HCT116 (cell line): ENCODE results near the gene GSTM5. TPM values are rescaled to one million over a fixed set of nuclear protein-coding genes. Genes with fewer than 3 reads are reported as not detected.
"Not testable (repeated sequence)": the region's sequence is repeated elsewhere in the genome, so short reads cannot be mapped to it uniquely, and the experiment has no call there.

Experiments
- ATAC-seq: fragments of 200-7000 bp; cut with Tn5 transposase; 2 replicates; pipeline ENCODE4 v1.9.1; 2020; ENCODE audit warnings: mild to moderate bottlenecking, moderate library complexity
- Bru-seq: library from RNA; stranded (reverse); fragments of 400-500 nt; gene quantifications from one replicate; lab custom pipeline; 2021; lab: Mats Ljungman, UMichigan
- BruChase-seq, 2 experiments: library from RNA; stranded (reverse); fragments of 400-500 nt; gene quantifications; one replicate each; lab custom pipeline; 2021; lab: Mats Ljungman, UMichigan
- BruUV-seq: library from RNA; stranded (reverse); fragments of 400-500 nt; replicated peaks from 2 replicates; lab custom pipeline; 2021; lab: Mats Ljungman, UMichigan
- CTCF ChIA-PET: fragments of 300-600 bp; sonication (Branson Sonifier 250); formaldehyde crosslinking; loops from one replicate; lab custom pipeline; 2021; ENCODE audit warnings: antibody characterized with exemption; lab: Charles Lee
- POLR2A ChIA-PET: fragments of 300-600, 350-600 bp; sonication (Branson Sonifier 250); formaldehyde crosslinking; loops from one replicate; lab custom pipeline; 2021; ENCODE audit warnings: antibody characterized with exemption; lab: Charles Lee
- RAD21 ChIA-PET, 2 experiments: fragments of 300-600 bp; sonication (Branson Sonifier 250); formaldehyde crosslinking; loops; one replicate each; lab custom pipeline; 2023; ENCODE audit warnings: low total read pairs in 2 of 2; ENCODE audit not compliant: uncharacterized antibody in 2 of 2, unreplicated experiment in 2 of 2, low non-redundant PET in 1 of 2; lab: Charles Lee
- DNase-seq: peaks from one replicate; pipeline ENCODE4 v3.0.0-alpha.2; 2010; ENCODE audit warnings: low read depth, low spot score
- H2AFZ ChIP-seq: fragments of 200-600 bp; shearing (Covaris generic), sonication (generic); 2 replicates; pipeline ENCODE4 v1.6.1; 2017; ENCODE audit warnings: low read depth, mixed run types, mixed read lengths, antibody characterized with exemption, low read length; ENCODE audit not compliant: poor library complexity, severe bottlenecking
- H3K27ac ChIP-seq: 2 replicates; pipeline ENCODE4 v1.5.1; 2012; ENCODE audit warnings: low read depth, low read length
- H3K27me3 ChIP-seq: fragments of 200-600 bp; sonication (generic); 2 replicates; pipeline ENCODE4 v1.6.1; 2016; ENCODE audit warnings: mixed run types, low read length, mixed read lengths; ENCODE audit not compliant: insufficient read depth
- H3K36me3 ChIP-seq, 2 experiments: fragments of 200-500 bp in 1 of 2; fragments of 200-600 bp in 1 of 2; sonication (Bioruptor generic) in 1 of 2; sonication (generic) in 1 of 2; 2 replicates each; pipeline versions ENCODE4 v1.5.1 to v1.6.1; 2014 to 2016; ENCODE audit warnings: low read length in 2 of 2, inconsistent platforms in 1 of 2, mixed read lengths in 1 of 2, mixed run types in 1 of 2; ENCODE audit not compliant: insufficient read depth in 2 of 2, control insufficient read depth in 1 of 2
- H3K4me1 ChIP-seq, 2 experiments: fragments of 200-600 bp in 1 of 2; sonication (generic) in 1 of 2; 2 replicates each; pipeline versions ENCODE4 v1.5.1 to v1.6.1; 2012 to 2017; ENCODE audit warnings: low read length in 2 of 2, inconsistent platforms in 1 of 2, mild to moderate bottlenecking in 1 of 2, mixed read lengths in 1 of 2, mixed run types in 1 of 2, moderate library complexity in 1 of 2; ENCODE audit not compliant: insufficient read depth in 2 of 2, control insufficient read depth in 1 of 2
- H3K4me2 ChIP-seq: fragments of 200-600 bp; sonication (generic); 2 replicates; pipeline ENCODE4 v1.6.1; 2017; ENCODE audit warnings: mixed run types, low read length, mixed read lengths
- H3K4me3 ChIP-seq, 2 experiments: fragments of 200-600 bp in 1 of 2; sonication (generic) in 1 of 2; replicated peaks in 1 of 2; 2 replicates each; pipeline ENCODE4 v1.5.1; 2011 to 2016; ENCODE audit warnings: low read length in 2 of 2, control low read depth in 1 of 2, low read depth in 1 of 2, mild to moderate bottlenecking in 1 of 2, mixed read lengths in 1 of 2, mixed run types in 1 of 2
- H3K79me2 ChIP-seq: fragments of 200-600 bp; sonication (generic); 2 replicates; pipeline ENCODE4 v1.6.1; 2017; ENCODE audit warnings: mild to moderate bottlenecking, mixed run types, low read length, moderate library complexity, mixed read lengths; ENCODE audit not compliant: insufficient read depth
- H3K9ac ChIP-seq: fragments of 200-600 bp; sonication (generic); 2 replicates; pipeline ENCODE4 v1.6.1; 2016; ENCODE audit warnings: low read length, mixed read lengths
- H3K9me2 ChIP-seq: fragments of 200-600 bp; sonication (generic), shearing (Covaris generic); 2 replicates; pipeline ENCODE4 v1.6.1; 2017; ENCODE audit warnings: mixed run types, mild to moderate bottlenecking, moderate library complexity; ENCODE audit not compliant: insufficient read depth
- H3K9me3 ChIP-seq, 2 experiments: fragments of 200-500 bp in 1 of 2; fragments of 200-600 bp in 1 of 2; sonication (Bioruptor generic) in 1 of 2; sonication (generic) in 1 of 2; 2 replicates each; pipeline ENCODE4 v1.6.1; 2014 to 2017; ENCODE audit warnings: low read length in 2 of 2, mixed read lengths in 2 of 2, inconsistent platforms in 1 of 2, low read depth in 1 of 2, mild to moderate bottlenecking in 1 of 2, mixed run types in 1 of 2, moderate library complexity in 1 of 2; ENCODE audit not compliant: control insufficient read depth in 1 of 2, insufficient read depth in 1 of 2
- H4K20me1 ChIP-seq: fragments of 200-600 bp; sonication (generic), shearing (Covaris generic); 2 replicates; pipeline ENCODE4 v1.6.1; 2017; ENCODE audit warnings: mixed run types, mild to moderate bottlenecking, moderate library complexity; ENCODE audit not compliant: insufficient read depth
- ATF3 ChIP-seq: IDR thresholded peaks from 2 replicates; pipeline ENCODE4 v1.6.1; 2012
- CBX3 ChIP-seq: IDR thresholded peaks from 2 replicates; pipeline ENCODE4 v1.6.1; 2012; ENCODE audit warnings: low read depth
- CEBPB ChIP-seq: IDR thresholded peaks from 2 replicates; pipeline ENCODE4 v1.6.1; 2012; ENCODE audit warnings: low read depth
- EGR1 ChIP-seq: IDR thresholded peaks from 2 replicates; pipeline ENCODE4 v1.6.1; 2012; ENCODE audit warnings: low read depth
- ELF1 ChIP-seq: IDR thresholded peaks from 2 replicates; pipeline ENCODE4 v1.6.1; 2012; ENCODE audit warnings: low read depth, borderline replicate concordance
- EZH2 ChIP-seq: fragments of 200-600 bp; sonication (generic); IDR thresholded peaks from 2 replicates; pipeline ENCODE4 v1.6.1; 2017; ENCODE audit warnings: antibody characterized with exemption, mixed run types
- EZH2phosphoT487 ChIP-seq: fragments of 200-600 bp; IDR thresholded peaks from 2 replicates; pipeline ENCODE4 v1.6.1; 2018; ENCODE audit warnings: antibody characterized with exemption, borderline replicate concordance
- FOSL1 ChIP-seq: IDR thresholded peaks from 2 replicates; pipeline ENCODE4 v1.6.1; 2012; ENCODE audit warnings: low read depth
- JUND ChIP-seq: IDR thresholded peaks from 2 replicates; pipeline ENCODE4 v1.6.1; 2012
- POLR2A ChIP-seq: IDR thresholded peaks from 2 replicates; pipeline ENCODE4 v1.7.0; 2011; ENCODE audit warnings: borderline replicate concordance; ENCODE audit not compliant: insufficient read depth, insufficient read length; ENCODE audit errors: extremely low read depth
- POLR2AphosphoS5 ChIP-seq: IDR thresholded peaks from 2 replicates; pipeline ENCODE4 v1.6.1; 2011; ENCODE audit warnings: mild to moderate bottlenecking, low read depth, low read length, moderate library complexity
- SP1 ChIP-seq: IDR thresholded peaks from 2 replicates; pipeline ENCODE4 v1.6.1; 2012; ENCODE audit warnings: low read depth
- intact Hi-C: fragments of 100-400 bp; cut with micrococcal nuclease; formaldehyde crosslinking; loops from 2 replicates; pipeline ENCODE4 v1.10.0; 2022
- long read RNA-seq: library from polyadenylated mRNA; unstranded; transcript quantifications from one replicate; pipeline ENCODE4 v2.0.0, GENCODE V29; 2021; ENCODE audit not compliant: unreplicated experiment
- polyA plus RNA-seq: library from polyadenylated mRNA; unstranded; fragments of >200 nt; gene quantifications from 2 replicates; pipeline ENCODE4 v1.2.1, GENCODE V29; 2012; ENCODE audit warnings: missing spikeins
- total RNA-seq: library from RNA; stranded (reverse); gene quantifications from one replicate; pipeline ENCODE4 v1.2.1, GENCODE V29; 2021; ENCODE audit not compliant: unreplicated experiment
- TF ChIP-seq, protein P1 (sequence below): IDR thresholded peaks from 2 replicates; pipeline ENCODE4 v1.6.1; 2012; ENCODE audit warnings: low read depth
- TF ChIP-seq, protein P2 (sequence below), 3 experiments: fragments of 200-600 bp in 1 of 3; sonication (generic) in 1 of 3; IDR thresholded peaks in 2 of 3; conservative IDR thresholded peaks in 1 of 3; 2 replicates each; pipeline ENCODE4 v1.5.1; 2012 to 2017; ENCODE audit warnings: low read depth in 2 of 3, low read length in 2 of 3, antibody characterized with exemption in 1 of 3, borderline replicate concordance in 1 of 3, control low read depth in 1 of 3, mild to moderate bottlenecking in 1 of 3, mixed read lengths in 1 of 3, mixed run types in 1 of 3, moderate library complexity in 1 of 3; ENCODE audit not compliant: insufficient read depth in 1 of 3

Gene GSTM5
- total RNA-seq (not detected), Bru-seq, nascent RNA (percentile 10 among the genes with signal in this experiment), BruChase-seq, experiment 1, labeled RNA remaining after a 6-hour chase (percentile 10 among the genes with signal in this experiment), BruChase-seq, experiment 2, labeled RNA remaining after a 2-hour chase (not detected)
- not detected in 2 replicates for polyA plus RNA-seq
- long read RNA-seq, result 0 reads

GRCh38 chr1:109711593-109712320 is at the start of gene GSTM5:
GSTM5 (plus strand) TSS chr1:109712251; CDS start chr1:109712313, 62 bp downstream.
- H3K4me2 ChIP-seq, H3K4me1 ChIP-seq, DNase-seq, H2AFZ ChIP-seq, H4K20me1 ChIP-seq, H3K27ac ChIP-seq, H3K9me3 ChIP-seq, H3K9ac ChIP-seq, POLR2A ChIA-PET, H3K36me3 ChIP-seq, BruUV-seq, ATAC-seq, H3K9me2 ChIP-seq, H3K27me3 ChIP-seq, RAD21 ChIA-PET, H3K79me2 ChIP-seq, CTCF ChIA-PET, H3K4me3 ChIP-seq, intact Hi-C loops: not testable (repeated sequence)

DNA sequence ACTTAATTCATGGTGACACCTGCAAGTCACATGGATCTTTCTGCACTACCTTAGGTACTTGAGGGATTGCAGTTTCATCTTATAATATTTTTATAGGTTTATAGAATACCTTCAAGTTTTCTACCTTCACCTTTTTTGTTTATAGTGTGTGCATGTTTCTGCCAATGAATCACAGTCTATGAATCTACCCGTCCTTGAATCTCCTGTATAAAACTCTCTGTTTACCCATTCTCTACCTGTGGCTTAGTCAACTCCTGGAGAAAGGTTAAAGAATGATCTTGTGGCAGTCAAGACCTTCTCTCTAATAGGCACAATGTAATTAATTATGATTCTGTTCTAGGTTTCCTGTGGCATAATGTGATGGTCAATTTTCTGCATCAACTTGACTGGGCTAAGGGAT is 47.4 kb upstream of the GSTM5 start:
- Histone ChIP-seq H3K36me3 (no peaks in the 10 kb centered on the region), H3K4me1 (peaks cover 0 to 4% of the 10 kb centered on the region in 2 experiments; a peak in 1 of 4 replicates), H3K27ac (no peak overlapping the region), H4K20me1 (no peaks in the 10 kb centered on the region), H3K4me3 (no peak overlapping the region), H3K27me3 (no peaks in the 10 kb centered on the region), H3K9me3 (no peaks in the 10 kb centered on the region), H3K79me2 (no peaks in the 10 kb centered on the region), H3K4me2 (no peak overlapping the region), H2AFZ (no peak overlapping the region), H3K9ac (no peak overlapping the region), H3K9me2 (no peaks in the 10 kb centered on the region)
- CTCF ChIA-PET, result no interaction called here
- DNase-seq (no peak), ATAC-seq (no peak)
- BruUV-seq, result no TSS peak
- POLR2A ChIA-PET, result no interaction called here
- TF ChIP-seq, protein P1, sequence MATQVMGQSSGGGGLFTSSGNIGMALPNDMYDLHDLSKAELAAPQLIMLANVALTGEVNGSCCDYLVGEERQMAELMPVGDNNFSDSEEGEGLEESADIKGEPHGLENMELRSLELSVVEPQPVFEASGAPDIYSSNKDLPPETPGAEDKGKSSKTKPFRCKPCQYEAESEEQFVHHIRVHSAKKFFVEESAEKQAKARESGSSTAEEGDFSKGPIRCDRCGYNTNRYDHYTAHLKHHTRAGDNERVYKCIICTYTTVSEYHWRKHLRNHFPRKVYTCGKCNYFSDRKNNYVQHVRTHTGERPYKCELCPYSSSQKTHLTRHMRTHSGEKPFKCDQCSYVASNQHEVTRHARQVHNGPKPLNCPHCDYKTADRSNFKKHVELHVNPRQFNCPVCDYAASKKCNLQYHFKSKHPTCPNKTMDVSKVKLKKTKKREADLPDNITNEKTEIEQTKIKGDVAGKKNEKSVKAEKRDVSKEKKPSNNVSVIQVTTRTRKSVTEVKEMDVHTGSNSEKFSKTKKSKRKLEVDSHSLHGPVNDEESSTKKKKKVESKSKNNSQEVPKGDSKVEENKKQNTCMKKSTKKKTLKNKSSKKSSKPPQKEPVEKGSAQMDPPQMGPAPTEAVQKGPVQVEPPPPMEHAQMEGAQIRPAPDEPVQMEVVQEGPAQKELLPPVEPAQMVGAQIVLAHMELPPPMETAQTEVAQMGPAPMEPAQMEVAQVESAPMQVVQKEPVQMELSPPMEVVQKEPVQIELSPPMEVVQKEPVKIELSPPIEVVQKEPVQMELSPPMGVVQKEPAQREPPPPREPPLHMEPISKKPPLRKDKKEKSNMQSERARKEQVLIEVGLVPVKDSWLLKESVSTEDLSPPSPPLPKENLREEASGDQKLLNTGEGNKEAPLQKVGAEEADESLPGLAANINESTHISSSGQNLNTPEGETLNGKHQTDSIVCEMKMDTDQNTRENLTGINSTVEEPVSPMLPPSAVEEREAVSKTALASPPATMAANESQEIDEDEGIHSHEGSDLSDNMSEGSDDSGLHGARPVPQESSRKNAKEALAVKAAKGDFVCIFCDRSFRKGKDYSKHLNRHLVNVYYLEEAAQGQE, result no peak
- TF ChIP-seq JUND (no peak), SP1 (no peak), CBX3 (no peak), EZH2phosphoT487 (no peak), POLR2A (no peak), ELF1 (no peak), ATF3 (no peak), EZH2 (no peak), POLR2AphosphoS5 (no peak), CEBPB (no peak), EGR1 (no peak), FOSL1 (no peak)
- TF ChIP-seq, protein P2, sequence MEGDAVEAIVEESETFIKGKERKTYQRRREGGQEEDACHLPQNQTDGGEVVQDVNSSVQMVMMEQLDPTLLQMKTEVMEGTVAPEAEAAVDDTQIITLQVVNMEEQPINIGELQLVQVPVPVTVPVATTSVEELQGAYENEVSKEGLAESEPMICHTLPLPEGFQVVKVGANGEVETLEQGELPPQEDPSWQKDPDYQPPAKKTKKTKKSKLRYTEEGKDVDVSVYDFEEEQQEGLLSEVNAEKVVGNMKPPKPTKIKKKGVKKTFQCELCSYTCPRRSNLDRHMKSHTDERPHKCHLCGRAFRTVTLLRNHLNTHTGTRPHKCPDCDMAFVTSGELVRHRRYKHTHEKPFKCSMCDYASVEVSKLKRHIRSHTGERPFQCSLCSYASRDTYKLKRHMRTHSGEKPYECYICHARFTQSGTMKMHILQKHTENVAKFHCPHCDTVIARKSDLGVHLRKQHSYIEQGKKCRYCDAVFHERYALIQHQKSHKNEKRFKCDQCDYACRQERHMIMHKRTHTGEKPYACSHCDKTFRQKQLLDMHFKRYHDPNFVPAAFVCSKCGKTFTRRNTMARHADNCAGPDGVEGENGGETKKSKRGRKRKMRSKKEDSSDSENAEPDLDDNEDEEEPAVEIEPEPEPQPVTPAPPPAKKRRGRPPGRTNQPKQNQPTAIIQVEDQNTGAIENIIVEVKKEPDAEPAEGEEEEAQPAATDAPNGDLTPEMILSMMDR (IDR thresholded peaks at IDR 0.05 in 2 of 3, conservative IDR thresholded peaks at IDR 0.05 in 1 of 3; ENCODE audit: borderline replicate concordance in 1 of 3, insufficient read depth in 1 of 3, low read depth in 2 of 3, low read length in 2 of 3), result no peak
- intact Hi-C loops, result no loop called here
- RAD21 ChIA-PET, result no interaction called here
